GM21526 (cell line): ENCODE measurements around the gene CCR4.
"Not testable (repeated sequence)": the region's sequence is repeated elsewhere in the genome, so short reads cannot be mapped to it uniquely, and the experiment has no call there.

Experiments used
- ATAC-seq: cut with Tn5 transposase; IDR thresholded peaks from one replicate; pipeline ENCODE4 v1.9.1; 2021; ENCODE audit warnings: moderate library complexity; ENCODE audit not compliant: unreplicated experiment, low FRiP score

Gene CCR4

DNA sequence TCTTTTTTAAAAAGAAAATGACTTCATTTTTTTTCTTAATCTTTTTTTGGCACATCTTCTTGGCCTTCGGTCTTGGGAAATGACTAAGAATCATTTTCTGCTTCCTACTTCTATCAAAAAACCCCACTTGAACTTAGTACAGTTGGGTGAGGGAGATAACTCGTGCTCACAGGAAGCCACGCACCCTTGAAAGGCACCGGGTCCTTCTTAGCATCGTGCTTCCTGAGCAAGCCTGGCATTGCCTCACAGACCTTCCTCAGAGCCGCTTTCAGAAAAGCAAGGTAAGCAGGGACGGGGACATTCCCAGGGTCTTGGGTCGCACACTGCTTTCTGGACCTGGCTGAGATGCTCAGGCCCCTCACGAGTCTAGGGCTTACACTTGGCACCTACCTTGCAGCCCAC lies at the start of gene CCR4:
Gene CCR4 (plus strand): TSS at position 235 of the 402 bp plus-strand sequence. CDS start 1,779 bp downstream, outside the sequence.
- no peak for ATAC-seq

DNA sequence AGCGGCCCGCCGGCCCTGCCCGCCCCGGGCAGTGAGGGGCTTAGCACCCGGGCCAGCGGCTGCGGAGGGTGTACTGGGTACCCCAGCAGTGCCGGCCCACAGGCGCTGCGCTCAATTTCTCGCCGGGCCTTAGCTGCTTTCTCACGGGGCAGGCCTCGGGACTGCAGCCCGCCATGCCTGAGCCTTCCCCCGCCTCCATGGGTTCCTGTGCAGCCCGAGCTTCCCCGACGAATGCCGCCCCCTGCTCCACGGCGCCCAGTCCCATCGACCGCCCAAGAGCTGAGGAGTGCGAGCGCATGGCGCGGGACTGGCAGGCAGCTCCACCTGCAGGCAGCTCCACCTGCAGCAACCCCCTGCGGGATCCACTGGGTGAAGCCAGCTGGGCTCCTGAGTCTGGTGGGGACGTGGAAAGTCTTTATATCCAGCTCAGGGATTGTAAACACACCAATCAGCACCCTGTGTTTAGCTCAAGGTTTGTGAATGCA lies 48.5 kb upstream of the CCR4 start:
- ATAC-seq = not testable (repeated sequence)

GRCh38 chr3:32903953-32904352 lies 47.5 kb upstream of the CCR4 start:
- no peak for ATAC-seq

DNA sequence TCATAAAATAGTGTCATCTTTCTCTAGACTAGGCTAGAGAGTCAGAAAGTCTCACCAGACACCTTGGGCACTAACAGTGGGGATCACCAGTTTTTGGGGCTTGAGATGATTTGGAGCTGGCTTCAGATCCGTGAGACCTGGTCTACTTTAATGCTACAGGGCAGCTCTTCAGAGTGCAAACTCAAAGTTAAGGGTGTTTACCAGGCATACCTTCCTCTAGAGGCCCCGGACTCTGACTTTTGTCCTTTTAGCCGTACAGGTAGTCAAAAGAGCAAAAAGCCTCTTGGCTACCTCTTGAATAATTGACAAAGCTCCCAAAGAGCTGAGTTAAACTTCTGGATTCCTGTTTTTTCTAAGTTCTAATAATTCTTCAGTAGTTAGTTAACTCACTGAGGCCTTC lies 41.4 kb upstream of the CCR4 start:
- no peak for ATAC-seq

GRCh38 chr3:32910954-32911353 lies 40.5 kb upstream of the CCR4 start:
- ATAC-seq = no peak

- no peak for ATAC-seq
These were observed 39.4 kb upstream of the CCR4 start for GRCh38 chr3:32912046-32912445.

DNA sequence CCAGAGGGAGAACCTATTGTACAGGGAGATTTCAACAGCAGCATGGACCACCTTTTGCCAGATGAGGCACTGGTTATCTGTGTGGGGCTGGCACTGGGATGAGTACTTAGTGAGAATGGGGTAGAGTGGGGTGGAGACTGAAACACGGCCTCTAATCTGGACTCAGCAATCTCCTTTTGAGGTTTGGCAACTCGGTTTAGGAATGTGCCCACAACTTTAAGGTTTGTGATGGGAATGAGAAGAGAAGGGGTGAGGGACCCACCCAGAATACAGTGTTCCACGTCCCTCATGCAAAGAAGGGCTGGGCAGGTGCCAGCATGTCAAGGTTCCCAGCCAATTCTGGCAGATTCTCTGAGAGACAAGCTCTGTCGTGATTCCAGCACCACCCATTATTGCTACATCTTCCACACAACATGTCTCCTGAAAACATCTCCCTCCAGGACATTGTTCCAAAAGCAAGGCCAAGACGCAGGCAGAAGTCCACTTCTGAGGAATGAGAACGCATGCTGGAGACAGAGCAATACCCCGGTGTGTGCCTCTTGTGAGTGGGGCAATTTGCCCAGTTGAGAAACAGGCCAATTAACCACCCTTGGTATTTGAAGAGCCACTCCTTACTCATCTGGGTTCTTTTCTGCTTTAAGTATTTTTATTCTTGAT lies 37.5 kb upstream of the CCR4 start:
- no peak for ATAC-seq

DNA sequence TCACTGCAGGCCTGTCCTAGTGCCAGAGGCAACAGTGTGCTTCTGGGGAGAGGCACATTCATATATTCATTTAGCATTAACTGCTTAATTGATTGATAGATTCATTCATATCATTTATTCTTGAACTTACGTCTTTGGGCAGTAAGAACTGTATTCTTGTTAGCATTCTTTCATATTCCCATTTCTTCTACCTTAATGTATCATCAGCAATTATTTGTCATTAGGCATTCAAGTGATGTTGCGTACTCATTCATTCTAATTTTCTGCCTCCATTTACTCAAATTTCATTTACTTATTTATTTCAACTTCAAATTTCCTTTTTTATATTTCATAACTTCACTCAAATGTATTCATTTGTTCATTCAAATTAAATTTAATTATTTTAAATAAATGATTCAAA lies 31.5 kb upstream of the CCR4 start:
- ATAC-seq = no peak

- ATAC-seq = no peak
These were observed 29.4 kb upstream of the CCR4 start for GRCh38 chr3:32922078-32922477.

- ATAC-seq = no peak
These were observed 21.3 kb upstream of the CCR4 start for GRCh38 chr3:32930161-32930560.

DNA sequence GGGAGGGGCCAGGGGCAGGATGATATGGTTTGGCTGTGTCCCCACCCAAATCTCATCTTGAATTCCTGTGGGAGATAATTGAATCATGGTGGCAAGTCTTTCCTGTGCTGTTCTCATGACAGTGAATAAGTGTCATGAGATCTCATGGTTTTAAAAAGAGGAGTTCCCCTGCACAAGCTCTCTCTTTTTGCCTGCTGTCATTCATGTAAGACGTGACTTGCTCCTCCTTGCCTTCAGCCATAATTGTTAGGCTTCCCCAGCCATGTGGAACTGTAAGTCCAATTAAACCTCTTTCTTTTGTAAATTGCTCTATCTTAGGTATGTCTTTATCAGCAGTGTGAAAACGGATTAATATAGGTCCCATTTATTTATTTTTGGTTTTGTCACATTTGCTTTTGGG lies 20.2 kb upstream of the CCR4 start:
- ATAC-seq = not testable (repeated sequence)

- no peak for ATAC-seq
These were observed 17.2 kb upstream of the CCR4 start for GRCh38 chr3:32934150-32934742.

- ATAC-seq = no peak
These were observed 14.1 kb upstream of the CCR4 start for GRCh38 chr3:32937331-32937730.

GRCh38 chr3:32939531-32940284 lies 11.7 kb upstream of the CCR4 start:
- ATAC-seq = not testable (repeated sequence)

DNA sequence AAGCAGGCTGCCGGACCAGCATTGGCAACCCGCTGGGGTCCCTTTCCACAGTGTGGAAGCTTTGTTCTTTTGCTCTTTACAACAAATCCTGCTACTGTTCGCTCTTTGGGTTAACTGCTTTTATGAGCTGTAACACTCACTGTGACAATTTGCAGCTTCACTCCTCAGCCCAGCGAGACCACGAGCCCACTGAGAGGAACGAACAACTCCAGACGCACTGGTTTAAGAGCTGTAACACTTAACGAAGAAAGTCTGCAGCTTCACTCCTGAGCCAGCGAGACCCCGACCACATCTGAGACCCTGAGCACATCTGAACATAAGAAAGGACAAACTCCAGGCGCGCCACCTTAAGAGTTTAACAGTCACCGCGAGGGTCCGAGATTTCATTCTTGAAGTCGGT lies 10.7 kb upstream of the CCR4 start:
- ATAC-seq = no peak

DNA sequence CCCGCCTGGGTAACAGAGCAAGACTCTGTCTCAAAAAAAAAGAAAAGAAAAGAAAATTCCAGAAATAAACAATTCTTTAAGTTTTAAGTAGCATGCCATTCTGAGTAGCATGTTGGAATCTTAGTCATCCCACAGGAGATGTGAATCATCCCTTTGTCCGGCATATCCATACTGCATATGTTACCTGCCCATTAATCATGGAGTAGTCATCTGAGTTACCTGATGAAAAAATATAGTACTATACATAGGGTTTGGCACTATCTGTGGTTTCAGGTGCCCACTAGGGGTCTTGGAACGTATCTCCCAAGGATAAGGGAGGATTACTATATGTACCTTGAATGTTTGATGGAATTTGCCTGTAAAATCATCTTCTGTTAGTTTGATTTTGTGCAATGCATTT lies 6.3 kb upstream of the CCR4 start:
- no peak for ATAC-seq

GRCh38 chr3:32945598-32945997 lies 5.8 kb upstream of the CCR4 start:
- ATAC-seq = not testable (repeated sequence)

GRCh38 chr3:32946973-32947788 lies 4.3 kb upstream of the CCR4 start:
- ATAC-seq = peak; percentile 19

DNA sequence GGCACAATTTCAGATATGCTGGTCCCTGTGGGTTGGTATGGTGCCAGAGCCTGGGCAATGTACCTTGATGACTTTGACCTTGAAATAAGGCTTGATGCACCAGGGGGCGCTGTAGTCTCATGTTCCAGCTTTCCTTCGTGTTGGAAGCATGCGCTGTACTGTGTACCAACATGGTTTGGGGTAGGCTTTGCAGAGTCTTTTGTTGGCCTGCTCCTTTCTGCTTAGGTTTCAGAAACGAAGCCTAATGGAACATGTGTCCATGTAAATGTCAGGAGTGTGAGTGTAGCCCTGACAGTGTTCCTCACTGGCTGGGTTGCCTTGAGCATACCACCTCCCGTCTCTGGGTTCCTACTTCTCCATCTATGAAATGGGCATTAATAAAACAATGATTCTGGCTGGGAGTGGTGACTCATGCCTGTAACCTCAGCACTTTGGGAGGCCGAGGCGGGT lies 3.6 kb upstream of the CCR4 start:
- ATAC-seq = peak; percentile 79

DNA sequence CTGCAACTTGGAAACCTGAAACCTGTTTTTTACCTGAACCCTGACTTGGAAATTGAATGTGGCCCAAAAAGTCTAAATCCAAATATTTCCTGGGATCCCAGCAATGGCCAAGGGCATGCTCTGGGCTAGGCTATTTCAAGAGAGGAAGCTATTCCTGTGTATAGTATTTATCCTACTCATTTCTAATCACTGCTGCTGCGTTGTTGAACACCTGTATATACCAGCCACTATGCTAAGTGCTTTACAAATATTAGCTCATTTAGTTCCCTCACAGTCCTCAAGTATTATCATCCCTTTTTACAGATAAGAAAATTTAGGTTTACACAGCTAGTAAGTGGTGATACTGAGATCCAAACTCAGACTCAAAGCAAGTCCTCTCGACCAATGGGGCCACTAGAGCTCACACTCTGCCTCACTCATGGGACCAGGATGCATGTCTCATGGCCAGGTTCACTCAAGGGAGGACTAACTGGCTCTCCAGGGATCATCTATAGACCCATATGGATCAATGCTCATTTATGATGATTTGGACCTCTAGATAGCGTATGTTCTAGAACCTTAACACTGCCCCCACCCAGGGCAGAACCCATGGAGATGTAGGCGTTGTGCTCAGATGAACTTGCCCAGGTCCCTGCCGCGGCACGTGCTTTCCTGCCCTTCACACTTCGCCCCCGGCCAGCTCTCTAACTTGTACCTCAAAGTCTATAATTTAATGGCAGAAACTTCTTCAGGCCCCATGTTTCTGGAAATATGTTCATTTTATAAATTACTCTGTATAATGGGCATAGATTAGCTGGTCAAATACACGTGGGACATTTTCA lies 2.6 kb upstream of the CCR4 start:
- ATAC-seq = no peak
